GM21390 (cell line): ENCODE results near the gene ZMAT5.

Source experiments
- ATAC-seq: cut with Tn5 transposase; IDR thresholded peaks from one replicate; pipeline ENCODE4 v1.9.1; 2021; ENCODE audit not compliant: unreplicated experiment

ZMAT5 gene

DNA sequence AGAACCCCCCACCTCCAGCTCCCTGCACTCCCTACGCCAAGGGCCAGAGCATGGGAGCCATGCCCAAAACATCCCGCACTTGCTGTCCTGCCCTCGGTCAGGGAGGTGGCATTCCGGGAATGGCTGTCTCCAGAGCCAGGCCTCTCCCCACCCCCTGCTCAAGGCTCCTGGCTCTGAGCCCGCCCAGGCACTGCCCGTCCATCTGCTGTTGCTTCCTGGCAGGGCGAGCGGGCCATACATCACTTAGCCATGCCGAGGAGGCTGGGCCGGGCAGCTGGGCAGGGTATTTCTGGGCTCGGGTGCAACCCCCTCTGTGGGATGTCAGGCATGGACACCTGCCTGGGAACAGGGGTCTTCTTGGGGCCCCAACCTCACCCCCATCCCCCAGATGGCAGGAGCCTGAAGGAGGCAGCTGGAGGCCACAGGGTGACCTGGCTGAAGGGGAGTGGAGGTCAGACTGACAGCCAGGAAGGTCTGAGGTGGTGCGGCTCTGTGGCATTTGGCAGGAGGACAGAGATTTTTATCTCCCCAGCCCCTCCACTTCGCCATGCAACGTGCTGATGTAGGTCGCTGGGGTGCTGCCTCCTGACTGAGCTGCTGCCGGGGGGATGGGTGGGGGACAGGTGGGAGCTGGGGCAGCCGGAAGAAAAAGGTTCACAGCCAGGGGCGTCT is 55.7 kb downstream of the ZMAT5 start:
- no peak for ATAC-seq

DNA sequence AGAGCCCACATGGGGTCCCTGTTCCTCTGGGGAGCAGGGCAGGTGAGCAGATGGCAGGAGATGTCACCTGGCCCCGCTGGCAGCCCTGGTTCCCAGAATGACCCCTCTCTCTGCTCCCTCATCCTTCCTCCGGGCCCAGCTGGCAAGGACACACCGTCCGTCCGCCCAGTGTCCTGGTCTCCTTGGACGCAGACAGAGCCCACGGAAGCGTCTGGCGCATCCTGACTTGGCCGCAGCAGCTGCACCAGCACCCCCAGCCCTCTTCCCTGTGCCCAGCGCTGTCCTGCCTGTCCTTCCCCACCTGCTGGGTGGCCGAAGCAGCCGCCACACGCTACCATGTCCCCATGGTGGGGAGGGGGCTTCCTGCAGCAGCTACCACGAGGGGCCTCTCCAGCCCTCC is 56.6 kb downstream of the ZMAT5 start:
- no peak for ATAC-seq

GRCh38 chr22:29707471-29707870 is 59.3 kb downstream of the ZMAT5 start:
- ATAC-seq = no peak

GRCh38 chr22:29707010-29707409 is 59.8 kb downstream of the ZMAT5 start:
- ATAC-seq = no peak

- no peak for ATAC-seq
These were observed 60.3 kb downstream of the ZMAT5 start for GRCh38 chr22:29706486-29706885.

DNA sequence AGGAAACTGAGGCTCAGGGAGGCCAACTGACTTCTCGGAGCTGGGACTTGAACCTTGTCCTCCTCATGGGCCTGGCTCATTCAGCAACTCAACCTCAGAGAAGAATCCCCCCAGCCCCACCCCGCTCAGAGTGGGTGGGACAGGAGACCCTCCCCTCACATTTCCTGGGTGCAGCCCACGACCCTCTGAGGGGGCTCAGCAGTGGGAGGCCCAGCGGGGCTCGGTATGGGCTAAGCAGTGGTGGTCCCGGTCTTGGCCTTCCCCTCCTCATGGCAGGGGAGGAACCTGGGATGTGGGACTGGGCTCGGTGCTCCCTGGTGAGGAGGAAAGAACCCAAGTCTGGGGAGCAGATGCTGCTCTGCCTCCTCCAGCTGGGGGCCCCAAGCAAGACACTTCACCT is 61.2 kb downstream of the ZMAT5 start:
- ATAC-seq = no peak

DNA sequence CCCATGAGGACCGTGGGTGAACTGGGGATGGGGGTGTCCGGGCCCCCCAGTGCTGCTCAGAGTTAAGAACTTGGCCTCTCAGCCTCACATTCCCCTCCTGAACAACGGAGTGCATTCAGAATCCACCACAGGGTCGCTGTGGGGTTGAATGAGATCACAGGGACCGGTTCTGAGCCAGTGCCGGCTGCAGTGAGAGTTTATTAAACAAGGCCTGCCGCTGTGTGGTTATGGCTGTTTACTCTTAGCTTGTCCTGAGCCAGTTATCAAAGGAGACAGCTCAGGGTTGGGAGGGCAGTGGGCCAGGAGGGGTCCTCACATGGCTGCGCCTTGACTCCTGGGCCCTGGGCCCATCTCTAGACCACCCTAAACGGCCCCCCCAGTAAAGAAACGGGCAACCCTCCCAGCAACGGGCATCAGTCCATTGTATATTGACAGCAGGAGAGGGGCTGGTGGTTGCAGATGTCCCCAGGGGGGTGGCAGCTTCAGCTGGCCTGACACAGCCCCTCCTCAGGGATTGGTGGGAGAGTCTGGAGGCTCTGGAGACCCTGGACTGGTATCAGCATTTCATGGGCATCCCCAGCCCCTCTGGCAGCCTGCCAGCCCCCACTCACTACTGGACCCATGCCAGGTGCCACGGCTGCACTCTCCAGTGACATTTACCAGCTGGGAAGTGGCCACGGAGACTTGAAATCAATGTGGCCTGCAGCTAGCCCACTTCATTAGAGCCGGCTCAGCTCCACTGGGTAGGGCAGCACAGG is 62.1 kb downstream of the ZMAT5 start:
- ATAC-seq = no peak

GRCh38 chr22:29703569-29704195 is 63.1 kb downstream of the ZMAT5 start:
- ATAC-seq = no peak

GRCh38 chr22:29702931-29703501 is 63.8 kb downstream of the ZMAT5 start:
- ATAC-seq = no peak

- ATAC-seq = no peak
These were observed 64.5 kb downstream of the ZMAT5 start for GRCh38 chr22:29702000-29702930.

DNA sequence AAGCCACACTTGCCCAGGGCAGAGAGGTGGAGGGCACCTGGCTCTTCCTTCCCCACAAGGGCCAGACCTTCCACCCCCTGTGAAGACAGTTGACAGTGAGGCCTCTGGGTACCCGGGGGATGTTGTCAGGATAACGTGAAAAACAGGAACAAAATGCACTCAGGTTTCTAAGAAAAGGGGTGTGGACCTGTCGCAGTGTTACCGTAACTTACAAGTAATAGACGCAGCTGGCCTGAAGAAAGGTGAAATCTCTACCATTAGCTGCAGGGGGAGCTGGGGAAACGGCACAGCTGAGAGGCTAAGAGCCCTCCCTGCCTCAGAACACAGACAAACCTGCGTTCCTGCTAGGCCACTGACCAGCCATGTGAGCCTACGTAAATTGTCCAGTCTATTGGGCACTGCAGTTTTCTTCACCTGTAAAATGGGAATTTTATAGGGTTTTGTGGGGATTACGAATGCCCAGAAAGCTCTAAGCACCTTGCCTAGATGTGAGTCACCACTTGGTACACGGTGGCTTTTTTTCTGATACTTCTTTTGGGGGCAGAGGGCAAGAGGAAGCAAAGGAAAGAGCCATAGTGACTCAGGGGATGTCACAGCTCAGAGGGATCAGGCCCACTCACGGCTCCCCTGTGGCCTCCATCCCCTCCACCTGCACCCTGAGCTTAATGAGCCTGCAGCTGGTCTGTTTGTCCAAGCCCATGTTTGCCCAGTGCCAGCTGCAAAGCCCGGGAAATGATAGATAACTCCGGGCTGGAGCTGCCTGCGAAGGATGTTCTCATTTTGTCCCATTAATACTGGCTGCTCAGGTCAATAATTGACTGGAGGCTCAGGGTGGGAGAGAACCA is 65.4 kb downstream of the ZMAT5 start:
- no peak for ATAC-seq

DNA sequence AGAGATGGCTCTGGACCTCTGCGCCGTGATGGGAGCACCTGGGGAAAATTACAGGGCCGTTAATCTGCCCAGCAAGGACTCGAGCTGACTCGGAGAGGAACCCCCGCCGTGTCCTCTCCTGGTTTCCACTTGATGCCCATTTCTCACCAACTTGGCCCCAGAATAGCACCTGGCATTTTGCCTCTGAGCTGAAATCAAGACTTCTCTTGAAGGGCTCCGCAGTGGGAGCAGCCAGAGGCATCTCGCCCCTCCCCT is 66.0 kb downstream of the ZMAT5 start:
- no peak for ATAC-seq

- ATAC-seq = no peak
These were observed 66.5 kb downstream of the ZMAT5 start for GRCh38 chr22:29700206-29700899.

GRCh38 chr22:29697853-29698598 is 68.8 kb downstream of the ZMAT5 start:
- ATAC-seq = no peak

GRCh38 chr22:29695129-29695926 is 71.5 kb downstream of the ZMAT5 start:
- no peak for ATAC-seq

GRCh38 chr22:29693671-29694070 is 73.1 kb downstream of the ZMAT5 start:
- no peak for ATAC-seq

DNA sequence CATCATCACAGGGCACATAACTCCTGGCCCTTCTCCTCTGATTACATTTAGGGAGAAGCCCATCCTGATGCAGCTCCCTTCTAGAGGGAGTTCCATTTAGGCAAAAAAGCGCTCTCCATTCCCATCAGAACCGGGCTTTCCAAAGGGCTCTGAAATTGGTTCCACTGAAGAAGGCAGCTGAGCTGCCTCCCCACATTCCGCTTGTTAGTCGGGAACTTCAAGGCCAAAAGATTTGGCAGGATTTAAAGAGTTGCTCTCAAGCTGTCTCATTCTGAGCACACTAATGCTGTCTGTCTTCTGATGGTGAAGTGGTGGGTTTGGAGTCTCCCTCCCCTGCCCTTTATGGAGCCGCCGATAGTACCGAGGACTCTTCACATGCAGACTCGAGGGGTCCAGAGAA is 73.6 kb downstream of the ZMAT5 start:
- no peak for ATAC-seq

- no peak for ATAC-seq
These were observed 74.5 kb downstream of the ZMAT5 start for GRCh38 chr22:29692327-29692640.
